Fibroblast of gingiva (primary cell): ENCODE results near the gene TP53TG5.

Experiments
- DNase-seq: peaks from one replicate; pipeline ENCODE4 v3.0.0-alpha.2; 2011; ENCODE audit warnings: low read depth

Gene TP53TG5

GRCh38 chr20:45405571-45406259, 27.6 kb upstream of the TP53TG5 start:
- DNase-seq = no peak

DNA sequence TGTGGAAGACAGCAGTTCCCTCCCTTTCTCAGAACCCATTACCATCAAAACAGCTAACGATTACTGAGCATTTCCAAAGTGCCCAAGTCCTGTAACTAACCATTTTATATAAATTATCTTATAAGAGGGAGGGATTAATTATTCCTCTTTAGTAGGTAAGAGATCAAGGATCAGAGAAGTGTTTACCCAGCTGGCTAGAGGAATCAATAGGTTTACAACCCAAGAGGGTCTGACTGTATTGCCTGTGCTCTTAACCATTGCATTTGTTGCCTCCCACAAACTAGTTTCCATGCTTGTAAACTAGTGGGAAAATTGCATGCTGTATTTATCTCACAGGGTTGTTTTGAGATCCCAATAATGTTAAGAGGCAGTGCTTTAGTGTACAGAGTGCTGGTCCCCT, 26.3 kb upstream of the TP53TG5 start:
- DNase-seq = no peak

GRCh38 chr20:45402946-45403345, 24.8 kb upstream of the TP53TG5 start:
- DNase-seq = no peak

- DNase-seq = no peak
Observed at GRCh38 chr20:45400346-45401031, 22.4 kb upstream of the TP53TG5 start.

DNA sequence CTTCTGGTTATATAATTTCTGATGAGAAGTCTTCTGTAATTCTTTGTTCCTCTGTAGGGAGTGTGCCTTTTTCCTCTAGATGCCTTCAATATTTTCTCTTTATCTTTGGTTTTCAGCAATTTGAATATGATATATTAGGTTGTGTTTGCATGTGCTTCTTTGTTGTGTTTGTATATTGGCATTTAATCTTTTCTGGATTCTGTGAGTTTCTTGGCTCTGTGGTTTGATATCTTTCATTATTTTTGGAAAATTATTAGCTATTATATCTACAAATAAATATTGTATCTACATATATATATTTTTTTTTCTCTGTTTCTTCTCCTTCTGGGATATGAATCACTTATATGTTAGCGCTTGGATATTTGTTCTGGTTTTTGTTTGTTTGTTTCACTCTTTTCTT, 20.9 kb upstream of the TP53TG5 start:
- no peak for DNase-seq

DNA sequence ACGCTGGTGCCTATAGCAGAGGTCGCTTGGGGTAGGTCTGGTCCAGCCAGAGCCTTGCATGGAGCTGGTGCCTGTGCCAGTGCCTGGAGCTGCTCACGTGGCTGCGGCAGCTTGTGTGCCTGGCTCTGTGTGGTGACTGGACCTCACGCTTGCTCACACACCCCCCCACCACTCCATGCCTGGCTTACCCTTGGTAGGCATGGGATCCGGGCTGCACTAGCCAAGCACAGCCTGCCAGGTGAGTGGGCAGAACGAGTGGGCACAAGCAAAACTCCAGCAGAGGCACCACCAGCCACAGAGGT, 16.9 kb upstream of the TP53TG5 start:
- no peak for DNase-seq

- no peak for DNase-seq
Observed at GRCh38 chr20:45394221-45395113, 16.3 kb upstream of the TP53TG5 start.

DNA sequence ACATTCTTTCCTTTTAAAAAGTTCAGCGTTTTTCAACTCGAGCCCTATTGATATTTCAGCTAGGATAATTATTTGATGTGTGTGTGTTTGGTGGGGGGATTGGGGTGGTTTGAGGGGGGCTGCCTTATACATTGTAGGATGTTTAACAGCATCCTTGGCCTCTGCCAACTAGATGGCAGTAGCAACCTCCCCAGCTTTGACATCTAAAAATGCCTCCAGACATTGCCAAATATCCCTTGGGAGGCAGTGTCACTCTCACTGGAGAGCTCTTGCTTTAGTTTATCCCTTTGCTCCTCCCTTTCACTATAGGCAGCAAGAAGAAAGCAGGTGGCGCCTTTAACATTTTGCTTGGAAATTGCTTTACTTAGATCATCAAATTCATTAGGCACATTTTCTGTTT, 14.6 kb upstream of the TP53TG5 start:
- DNase-seq = no peak

- DNase-seq = no peak
Observed at GRCh38 chr20:45391559-45391958, 13.4 kb upstream of the TP53TG5 start.

- no peak for DNase-seq
Observed at GRCh38 chr20:45390931-45391330, 12.8 kb upstream of the TP53TG5 start.

- DNase-seq = no peak
Observed at GRCh38 chr20:45387274-45387673, 9.1 kb upstream of the TP53TG5 start.

GRCh38 chr20:45377269-45377668, 856 bp downstream of the TP53TG5 start:
- no peak for DNase-seq

GRCh38 chr20:45374966-45375365, 3.2 kb downstream of the TP53TG5 start:
- DNase-seq = no peak

GRCh38 chr20:45374101-45374467, 4.0 kb downstream of the TP53TG5 start:
- no peak for DNase-seq

DNA sequence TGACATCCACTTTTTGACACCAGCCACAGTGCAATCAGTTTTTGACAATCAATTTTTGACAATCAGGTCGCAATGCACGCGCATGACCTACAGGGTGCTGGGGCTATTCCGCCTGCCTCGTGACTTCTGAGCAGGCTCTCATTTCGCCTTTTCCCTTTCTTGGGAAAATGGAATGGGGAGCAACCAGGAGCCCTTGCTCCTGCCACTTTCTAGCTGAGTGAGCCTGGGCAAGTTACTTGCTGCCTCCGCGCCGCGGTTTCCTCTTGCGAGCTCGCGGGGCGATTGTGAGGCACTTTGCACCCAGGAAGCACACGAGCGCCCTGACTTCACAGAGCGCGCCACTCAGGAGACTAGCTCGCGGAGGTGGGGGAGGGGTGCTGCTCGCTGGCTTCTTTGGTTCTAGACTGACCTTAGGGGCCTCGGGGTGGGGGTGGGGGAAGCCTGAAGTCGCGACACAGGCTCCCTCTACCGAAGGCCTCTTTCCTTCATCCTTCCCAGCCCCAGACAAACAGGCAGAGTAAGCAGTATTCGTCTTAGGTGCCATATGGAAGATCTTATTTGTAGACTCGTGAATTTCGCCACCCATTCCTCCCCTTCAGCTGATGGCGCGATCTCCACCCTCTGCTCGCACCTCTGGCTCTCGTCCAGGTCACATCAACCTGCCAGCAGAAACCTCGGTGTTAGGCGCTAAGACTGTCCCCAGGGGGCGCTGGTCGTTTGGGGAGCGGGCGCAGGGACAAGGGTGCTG, 4.6 kb downstream of the TP53TG5 start:
- peak; percentile 72 for DNase-seq

DNA sequence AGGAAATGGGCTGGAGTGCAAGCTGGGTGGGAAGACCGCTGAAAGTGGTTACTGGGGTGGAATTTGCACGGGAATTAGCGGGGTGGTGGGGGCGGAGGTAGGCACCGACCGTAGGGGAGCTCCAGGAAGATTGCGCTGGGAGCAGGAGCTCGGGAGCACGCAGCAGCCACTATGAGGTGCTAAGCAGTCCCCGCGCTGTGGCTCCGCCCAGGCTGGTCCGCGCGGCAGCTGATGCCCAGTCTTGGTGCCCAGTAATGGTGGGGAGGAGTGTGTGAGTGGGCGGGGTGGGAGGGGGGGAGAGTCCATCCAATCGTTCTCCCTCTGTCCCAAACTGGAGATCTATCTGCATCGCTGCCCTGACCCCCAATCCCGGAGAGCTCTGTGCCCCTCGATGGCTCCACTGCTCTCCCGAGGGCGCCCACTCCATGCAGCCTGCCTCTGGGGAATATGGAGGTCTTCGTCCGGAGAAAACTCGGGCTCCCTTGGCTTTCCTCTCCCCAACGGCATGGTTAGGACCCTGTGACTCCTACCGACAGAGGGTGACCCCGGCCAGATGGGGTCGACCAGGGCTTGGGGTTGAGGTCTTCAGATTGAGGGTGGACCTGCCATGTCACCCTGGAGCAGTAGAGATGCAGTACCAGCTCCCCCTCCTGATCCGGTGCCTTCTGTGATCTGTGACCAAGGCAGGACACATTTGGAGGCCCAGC, 5.3 kb downstream of the TP53TG5 start:
- DNase-seq = peak; percentile 29

- DNase-seq = no peak
Observed at GRCh38 chr20:45372241-45372640, 5.9 kb downstream of the TP53TG5 start.

- DNase-seq = no peak
Observed at GRCh38 chr20:45370571-45371160, 7.5 kb downstream of the TP53TG5 start.

- no peak for DNase-seq
Observed at GRCh38 chr20:45368221-45368980, 9.7 kb downstream of the TP53TG5 start.

DNA sequence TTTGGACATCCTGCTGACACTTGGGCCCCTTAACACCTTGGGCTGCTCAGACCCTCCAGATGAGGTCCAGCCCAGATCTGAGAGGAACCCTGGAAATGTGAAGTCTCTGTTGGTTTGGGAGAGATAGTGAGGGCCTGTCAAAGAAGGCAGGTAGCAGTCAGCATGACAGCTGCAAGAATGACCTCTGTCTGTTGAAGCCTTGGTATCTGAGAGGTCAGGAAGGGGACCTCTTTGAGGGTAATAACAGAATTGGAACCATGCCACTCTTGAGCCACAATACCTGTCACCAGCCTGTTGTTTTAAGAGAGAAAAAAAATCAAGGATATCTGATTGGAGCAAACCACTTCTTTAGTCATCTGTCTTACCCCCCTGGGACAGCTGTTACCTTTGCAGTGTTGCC, 11.0 kb downstream of the TP53TG5 start:
- DNase-seq = no peak

- no peak for DNase-seq
Observed at GRCh38 chr20:45366631-45367030, 11.5 kb downstream of the TP53TG5 start.
